GM18502 (cell line): Measurements from ENCODE around the gene TMEM168.

Source experiments
- ATAC-seq: cut with Tn5 transposase; IDR thresholded peaks from one replicate; pipeline ENCODE4 v1.9.1; 2021; ENCODE audit warnings: mild to moderate bottlenecking; ENCODE audit not compliant: unreplicated experiment, poor library complexity

TMEM168 gene

DNA sequence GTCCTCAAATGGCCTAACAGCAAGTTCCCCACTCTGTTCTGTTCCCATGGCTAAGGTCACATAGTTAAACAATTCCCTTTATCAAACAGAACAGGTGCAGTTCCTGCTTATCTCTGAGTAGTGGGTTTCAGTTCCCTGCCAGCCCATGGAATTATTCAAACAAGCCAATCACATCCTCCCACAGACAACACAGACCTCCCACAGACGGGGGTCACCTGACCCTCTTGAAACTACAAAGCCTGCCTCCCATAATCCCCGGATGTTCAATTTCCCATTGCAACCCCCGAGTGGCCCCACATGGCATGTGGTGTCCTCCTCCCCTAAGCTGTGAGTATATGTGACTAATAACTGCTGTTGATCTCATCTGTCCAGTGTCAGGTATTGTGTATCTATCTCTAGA, 64.1 kb downstream of the TMEM168 start:
- no peak for ATAC-seq

DNA sequence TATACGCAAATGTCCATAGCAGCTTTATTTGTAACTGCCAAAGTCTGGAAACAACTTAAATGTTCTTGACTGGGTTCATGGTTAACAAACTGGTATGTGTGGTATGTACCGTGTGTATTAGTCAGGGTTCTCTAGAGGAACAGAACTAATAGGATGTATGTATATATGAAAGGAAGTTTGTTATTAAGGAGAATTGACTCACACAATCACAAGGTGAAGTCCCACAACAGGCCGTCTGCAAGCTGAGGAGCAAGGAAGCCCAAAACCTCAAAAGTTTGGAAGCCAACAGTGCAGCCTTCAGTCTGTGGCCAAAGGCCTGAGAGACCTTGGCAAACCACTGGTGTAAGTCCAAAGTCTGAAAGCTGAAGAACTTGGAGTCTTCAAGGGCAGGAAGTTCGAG, 66.8 kb downstream of the TMEM168 start:
- no peak for ATAC-seq

DNA sequence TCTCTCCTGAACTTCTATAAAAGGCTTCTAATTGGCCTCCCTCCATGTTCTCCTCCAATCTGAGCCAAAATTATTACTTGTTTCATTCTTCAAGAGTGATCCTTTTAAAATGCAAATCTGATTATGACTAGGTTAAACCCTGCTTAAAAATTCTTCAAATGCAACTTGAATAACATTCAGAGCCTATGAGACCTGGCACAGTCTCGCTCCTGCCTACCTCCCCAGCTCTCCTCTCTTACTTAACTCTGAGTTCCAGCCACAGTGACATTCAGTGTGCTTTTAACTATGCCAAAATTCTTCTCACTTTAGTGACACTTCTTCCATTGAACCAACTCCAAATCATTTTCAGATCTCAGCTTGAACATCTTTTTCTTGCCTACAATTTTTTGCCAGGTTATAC, 68.8 kb downstream of the TMEM168 start:
- no peak for ATAC-seq

DNA sequence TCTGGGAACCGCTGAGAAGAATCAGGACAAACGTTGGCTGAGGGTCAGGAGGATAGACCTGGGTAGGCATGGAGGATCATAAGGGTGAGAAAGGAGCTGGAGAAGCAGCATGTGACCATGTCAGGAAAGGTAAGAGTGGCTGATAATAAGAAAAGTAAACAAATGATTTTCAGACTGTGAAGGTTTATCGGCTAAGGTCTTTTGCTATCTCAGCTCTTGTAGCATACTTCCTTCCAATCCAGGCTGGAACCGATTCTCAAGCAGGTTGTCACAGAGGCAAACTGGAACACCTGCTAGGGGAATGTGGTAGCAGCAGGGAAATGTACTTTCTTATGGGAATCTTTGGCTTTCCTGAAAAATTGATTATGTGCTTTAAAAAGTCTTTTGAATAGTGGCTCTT, 74.7 kb downstream of the TMEM168 start:
- no peak for ATAC-seq

DNA sequence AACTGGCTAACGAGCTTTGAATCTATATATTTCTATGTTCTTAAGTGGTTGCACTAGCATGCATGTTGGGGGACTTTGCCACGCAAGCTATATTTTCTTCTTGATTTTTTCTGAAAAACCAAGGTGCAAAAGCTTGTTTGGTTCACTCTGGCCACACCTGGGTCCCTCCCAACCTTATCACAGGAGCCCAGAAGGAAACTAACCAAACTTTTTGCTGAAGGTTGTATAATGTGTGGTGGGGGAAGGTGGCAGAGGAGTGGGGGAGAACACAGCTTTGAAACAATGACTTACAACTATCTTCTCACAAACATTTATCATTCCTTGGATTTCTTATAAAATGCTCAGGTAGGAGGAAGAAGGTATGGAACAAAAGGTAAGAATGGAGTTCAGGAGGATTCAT, 75.3 kb downstream of the TMEM168 start:
- ATAC-seq, result no peak
